GM12878 (cell line): Measurements from ENCODE around the gene FREM3. TPM values are rescaled to one million over a fixed set of nuclear protein-coding genes. Genes with fewer than 3 reads are reported as not detected.

Experiments used
- ATAC-seq: fragments of 200-7000 bp; cut with Tn5 transposase; 3 replicates; pipeline ENCODE4 v1.9.1; 2020; ENCODE audit warnings: mild to moderate bottlenecking, moderate library complexity
- BruUV-seq: library from RNA; stranded (reverse); fragments of 400-500 nt; replicated peaks from 2 replicates; lab custom pipeline; 2021; lab: Mats Ljungman, UMichigan
- CTCF ChIA-PET: fragments of 300-600 bp; sonication (Branson Sonifier 250); formaldehyde crosslinking; extraction: SDS; loops from one replicate; lab custom pipeline; 2021; ENCODE audit warnings: inconsistent platforms; lab: Yijun Ruan, JAX
- POLR2A ChIA-PET: fragments of 350-600 bp; formaldehyde crosslinking; extraction: SDS; loops from one replicate; lab custom pipeline; 2021; ENCODE audit warnings: inconsistent platforms; lab: Charles Lee
- RAD21 ChIA-PET: fragments of 300-600 bp; sonication (Branson Sonifier 250); formaldehyde crosslinking; loops from one replicate; lab custom pipeline; 2023; ENCODE audit warnings: antibody characterized with exemption; ENCODE audit not compliant: unreplicated experiment; lab: Charles Lee
- SMC1A ChIA-PET: fragments of 300-600 bp; sonication (Branson Sonifier 250); formaldehyde crosslinking; loops from one replicate; lab custom pipeline; 2023; ENCODE audit not compliant: unreplicated experiment, uncharacterized antibody; lab: Charles Lee
- DNase-seq: peaks from one replicate; pipeline ENCODE4 v3.0.0-alpha.2; 2011; ENCODE audit warnings: low read depth, low spot score
- FAIRE-seq: peaks from 3 replicates; lab custom pipeline; 2011; peaks lifted over from hg19 to GRCh38; lab: Jason Lieb, UNC
- H2AFZ ChIP-seq: 2 replicates; pipeline ENCODE4 v1.6.0; 2011; ENCODE audit warnings: low read depth, low read length, control low read depth; ENCODE audit not compliant: control insufficient read depth
- H3K27ac ChIP-seq: 2 replicates; pipeline ENCODE4 v1.5.1; 2011; ENCODE audit warnings: control low read depth; ENCODE audit not compliant: control insufficient read depth, insufficient read depth
- H3K27me3 ChIP-seq, 2 experiments: replicated peaks in 1 of 2; 2 replicates each; pipeline versions ENCODE4 v1.6.0 to v1.6.1; 2011; ENCODE audit warnings: low read length in 1 of 2; ENCODE audit not compliant: control insufficient read depth in 2 of 2, insufficient read depth in 2 of 2
- H3K36me3 ChIP-seq, 2 experiments: 2 replicates each; pipeline ENCODE4 v1.5.1; 2011; ENCODE audit warnings: low read length in 1 of 2; ENCODE audit not compliant: control insufficient read depth in 2 of 2, insufficient read depth in 2 of 2
- H3K4me1 ChIP-seq: 2 replicates; pipeline ENCODE4 v1.6.1; 2011; ENCODE audit warnings: mild to moderate bottlenecking, low read length, moderate library complexity, mixed read lengths; ENCODE audit not compliant: control insufficient read depth, insufficient read depth
- H3K4me2 ChIP-seq: 2 replicates; pipeline ENCODE4 v1.6.0; 2011; ENCODE audit warnings: control low read depth; ENCODE audit not compliant: control insufficient read depth, insufficient read depth
- H3K4me3 ChIP-seq: fragments of 200-600 bp; sonication (generic); 2 replicates; pipeline ENCODE4 v1.5.1; 2016
- H3K79me2 ChIP-seq: 2 replicates; pipeline ENCODE4 v1.6.0; 2011; ENCODE audit warnings: low read length; ENCODE audit not compliant: control insufficient read depth, insufficient read depth
- H3K9ac ChIP-seq: 2 replicates; pipeline ENCODE4 v1.8.0; 2011; ENCODE audit warnings: low read length, control low read depth, mixed read lengths; ENCODE audit not compliant: control insufficient read depth, insufficient read depth
- H3K9me3 ChIP-seq: replicated peaks from 3 replicates; pipeline ENCODE4 v1.5.1; 2011; ENCODE audit warnings: mild to moderate bottlenecking, low read length; ENCODE audit not compliant: control insufficient read depth, insufficient read depth
- H4K20me1 ChIP-seq: 2 replicates; pipeline ENCODE4 v1.6.0; 2011; ENCODE audit not compliant: control insufficient read depth, insufficient read depth
- ATF7 ChIP-seq: fragments of 450-650 bp; IDR thresholded peaks from 2 replicates; pipeline ENCODE4 v1.6.1; 2016; ENCODE audit warnings: low read depth, mild to moderate bottlenecking
- BACH1 ChIP-seq: fragments of 450-650 bp; IDR thresholded peaks from 2 replicates; pipeline ENCODE4 v1.6.1; 2017; ENCODE audit warnings: mild to moderate bottlenecking, borderline replicate concordance
- CHD2 ChIP-seq: IDR thresholded peaks from 2 replicates; pipeline ENCODE4 v1.6.1; 2011; ENCODE audit warnings: low read depth, low read length, improper control_type of control experiment, borderline replicate concordance
- FOS ChIP-seq: IDR thresholded peaks from 3 replicates; pipeline ENCODE4 v1.6.1; 2011; ENCODE audit warnings: borderline replicate concordance; ENCODE audit not compliant: insufficient read length; ENCODE audit errors: extremely low read depth
- HDAC6 ChIP-seq: fragments of 200-600 bp; sonication (generic); IDR thresholded peaks from one replicate; pipeline ENCODE4 v1.8.0; 2017; ENCODE audit warnings: antibody characterized with exemption; ENCODE audit not compliant: unreplicated experiment
- NFYB ChIP-seq: IDR thresholded peaks from 2 replicates; pipeline ENCODE4 v1.6.1; 2011; ENCODE audit warnings: low read depth, mild to moderate bottlenecking, low read length, improper control_type of control experiment, moderate library complexity; ENCODE audit not compliant: insufficient read depth
- PAX5 ChIP-seq: IDR thresholded peaks from 2 replicates; pipeline ENCODE4 v1.6.1; 2011; ENCODE audit warnings: low read depth, low read length, borderline replicate concordance
- PAX8 ChIP-seq: fragments of 450-650 bp; IDR thresholded peaks from 2 replicates; pipeline ENCODE4 v1.6.1; 2017; ENCODE audit warnings: mild to moderate bottlenecking, moderate library complexity
- POLR2AphosphoS2 ChIP-seq: IDR thresholded peaks from 2 replicates; pipeline ENCODE4 v1.6.1; 2011; ENCODE audit warnings: low read depth, mild to moderate bottlenecking, low read length, improper control_type of control experiment, moderate library complexity
- RUNX3 ChIP-seq: IDR thresholded peaks from 2 replicates; pipeline ENCODE4 v1.6.1; 2012; ENCODE audit warnings: low read length, inconsistent platforms
- WGBS: methylation state at CpG from one replicate; pipeline ENCODE4 v1.1.6; 2016; ENCODE audit warnings: low lambda C conversion rate; ENCODE audit not compliant: insufficient replicate concordance, insufficient coverage; ENCODE audit errors: missing lambda C conversion rate; 5-methylcytosine and 5-hydroxymethylcytosine counted together
- in situ Hi-C: fragments of 300-500 bp; cut with MboI; formaldehyde crosslinking; loops from 9 replicates; pipeline ENCODE4 v1.14.3; 2018; ENCODE audit warnings: mixed read lengths
- intact Hi-C: fragments of 100-400 bp; cut with micrococcal nuclease; formaldehyde crosslinking; loops from one replicate; pipeline ENCODE4 v1.14.2; 2022; ENCODE audit not compliant: unreplicated experiment
- polyA plus RNA-seq, 11 experiments: library from polyadenylated mRNA; depleted of rRNA in 4 of 11; unstranded in 6 of 11; stranded (reverse) in 5 of 11; fragments of >200 nt; fragmentation: Nextera tagmentation in 4 of 11; fragmentation: Illumina TruSeq in 1 of 11; extraction: Ambion mirVana in 4 of 11; extraction: Trizol in 1 of 11; gene quantifications; 1 replicate in 1 of 11; 2 replicates in 10 of 11; pipeline versions ENCODE4 v1.2.1 to v1.2.3, GENCODE V29; 2011 to 2016; ENCODE audit warnings: inconsistent platforms in 2 of 11, missing spikeins in 2 of 11, low read depth in 1 of 11
- total RNA-seq, 4 experiments: library from RNA; depleted of rRNA in 3 of 4; stranded (reverse); fragments of >200 nt in 3 of 4; fragmentation: Illumina TruSeq in 1 of 4; extraction: Trizol in 1 of 4; gene quantifications; 2 replicates each; pipeline versions ENCODE4 v1.2.1 to v1.2.3, GENCODE V29; 2013 to 2021
- TF ChIP-seq, protein P1 (sequence below): fragments of 450-650 bp; IDR thresholded peaks from 2 replicates; pipeline ENCODE4 v1.6.1; 2017; ENCODE audit warnings: mild to moderate bottlenecking, low read depth, inconsistent platforms; ENCODE audit not compliant: poor library complexity, severe bottlenecking
- TF ChIP-seq, protein P2 (sequence below): fragments of 450-650 bp; formaldehyde crosslinking; IDR thresholded peaks from 2 replicates; pipeline ENCODE4 v1.4.0; 2022; ENCODE audit warnings: mild to moderate bottlenecking, moderate library complexity
- TF ChIP-seq, protein P3 (sequence below): IDR thresholded peaks from 2 replicates; pipeline ENCODE4 v1.6.1; 2012; ENCODE audit warnings: low read depth, low read length, improper control_type of control experiment
- TF ChIP-seq, protein P4 (sequence below): IDR thresholded peaks from 2 replicates; pipeline ENCODE4 v1.6.1; 2011; ENCODE audit warnings: low read depth, low read length, improper control_type of control experiment, borderline replicate concordance

The FREM3 gene
- total and polyA plus RNA-seq, 10 of the 15 experiments (the other 5 are each of a cell fraction or from before 2014, with no cell fraction given), result not detected

DNA sequence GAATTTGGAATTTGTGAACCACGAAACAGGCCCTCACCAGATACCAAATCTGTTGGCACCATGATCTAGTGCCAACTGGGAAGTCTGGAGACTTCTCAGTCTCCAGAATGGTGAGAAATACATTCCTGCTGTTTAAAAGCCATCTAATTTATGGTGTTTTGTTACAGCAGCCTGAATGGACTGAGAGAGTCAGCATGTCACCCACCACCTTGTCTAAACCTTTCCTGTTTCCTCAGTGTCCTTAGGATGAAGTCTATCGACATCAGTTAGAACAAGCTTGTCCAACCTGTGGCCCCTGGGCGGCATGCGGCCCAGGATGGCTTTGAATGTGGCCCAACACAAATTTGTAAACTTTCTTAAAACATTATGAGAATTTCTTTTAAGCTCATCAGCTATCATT is 42.1 kb downstream of the FREM3 start:
- no peaks in the 10 kb centered on the region for H4K20me1 ChIP-seq
- intact Hi-C loops, result no loop called here
- no peaks in the 10 kb centered on the region for H3K36me3 ChIP-seq
- no peaks in the 10 kb centered on the region for H3K4me1 ChIP-seq
- FAIRE-seq (no peak), DNase-seq (no peak), ATAC-seq (no peak)
- no peaks in the 10 kb centered on the region for H3K9me3 ChIP-seq
- ChIA-PET POLR2A (no interaction called here), CTCF (no interaction called here), RAD21 (no interaction called here), SMC1A (no interaction called here)
- 44% methylated on average over 4 of the region's 4 CpGs for WGBS
- H3K27ac ChIP-seq, result no peak overlapping the region
- H3K79me2 ChIP-seq, result no peaks in the 10 kb centered on the region
- H3K4me2 ChIP-seq, result no peak overlapping the region
- H3K27me3 ChIP-seq, result no peaks in the 10 kb centered on the region
- no TSS peak for BruUV-seq
- H3K4me3 ChIP-seq, result no peak overlapping the region
- no peak overlapping the region for H2AFZ ChIP-seq
- in situ Hi-C loops, result no loop called here
- no peak overlapping the region for H3K9ac ChIP-seq
- TF ChIP-seq BACH1 (no peak), FOS (no peak), ATF7 (no peak), CHD2 (no peak), POLR2AphosphoS2 (no peak), PAX8 (no peak), NFYB (no peak), PAX5 (no peak), RUNX3 (no peak), HDAC6 (no peak)
- TF ChIP-seq, protein P1, sequence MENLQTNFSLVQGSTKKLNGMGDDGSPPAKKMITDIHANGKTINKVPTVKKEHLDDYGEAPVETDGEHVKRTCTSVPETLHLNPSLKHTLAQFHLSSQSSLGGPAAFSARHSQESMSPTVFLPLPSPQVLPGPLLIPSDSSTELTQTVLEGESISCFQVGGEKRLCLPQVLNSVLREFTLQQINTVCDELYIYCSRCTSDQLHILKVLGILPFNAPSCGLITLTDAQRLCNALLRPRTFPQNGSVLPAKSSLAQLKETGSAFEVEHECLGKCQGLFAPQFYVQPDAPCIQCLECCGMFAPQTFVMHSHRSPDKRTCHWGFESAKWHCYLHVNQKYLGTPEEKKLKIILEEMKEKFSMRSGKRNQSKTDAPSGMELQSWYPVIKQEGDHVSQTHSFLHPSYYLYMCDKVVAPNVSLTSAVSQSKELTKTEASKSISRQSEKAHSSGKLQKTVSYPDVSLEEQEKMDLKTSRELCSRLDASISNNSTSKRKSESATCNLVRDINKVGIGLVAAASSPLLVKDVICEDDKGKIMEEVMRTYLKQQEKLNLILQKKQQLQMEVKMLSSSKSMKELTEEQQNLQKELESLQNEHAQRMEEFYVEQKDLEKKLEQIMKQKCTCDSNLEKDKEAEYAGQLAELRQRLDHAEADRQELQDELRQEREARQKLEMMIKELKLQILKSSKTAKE, result no peak
- TF ChIP-seq, protein P2, sequence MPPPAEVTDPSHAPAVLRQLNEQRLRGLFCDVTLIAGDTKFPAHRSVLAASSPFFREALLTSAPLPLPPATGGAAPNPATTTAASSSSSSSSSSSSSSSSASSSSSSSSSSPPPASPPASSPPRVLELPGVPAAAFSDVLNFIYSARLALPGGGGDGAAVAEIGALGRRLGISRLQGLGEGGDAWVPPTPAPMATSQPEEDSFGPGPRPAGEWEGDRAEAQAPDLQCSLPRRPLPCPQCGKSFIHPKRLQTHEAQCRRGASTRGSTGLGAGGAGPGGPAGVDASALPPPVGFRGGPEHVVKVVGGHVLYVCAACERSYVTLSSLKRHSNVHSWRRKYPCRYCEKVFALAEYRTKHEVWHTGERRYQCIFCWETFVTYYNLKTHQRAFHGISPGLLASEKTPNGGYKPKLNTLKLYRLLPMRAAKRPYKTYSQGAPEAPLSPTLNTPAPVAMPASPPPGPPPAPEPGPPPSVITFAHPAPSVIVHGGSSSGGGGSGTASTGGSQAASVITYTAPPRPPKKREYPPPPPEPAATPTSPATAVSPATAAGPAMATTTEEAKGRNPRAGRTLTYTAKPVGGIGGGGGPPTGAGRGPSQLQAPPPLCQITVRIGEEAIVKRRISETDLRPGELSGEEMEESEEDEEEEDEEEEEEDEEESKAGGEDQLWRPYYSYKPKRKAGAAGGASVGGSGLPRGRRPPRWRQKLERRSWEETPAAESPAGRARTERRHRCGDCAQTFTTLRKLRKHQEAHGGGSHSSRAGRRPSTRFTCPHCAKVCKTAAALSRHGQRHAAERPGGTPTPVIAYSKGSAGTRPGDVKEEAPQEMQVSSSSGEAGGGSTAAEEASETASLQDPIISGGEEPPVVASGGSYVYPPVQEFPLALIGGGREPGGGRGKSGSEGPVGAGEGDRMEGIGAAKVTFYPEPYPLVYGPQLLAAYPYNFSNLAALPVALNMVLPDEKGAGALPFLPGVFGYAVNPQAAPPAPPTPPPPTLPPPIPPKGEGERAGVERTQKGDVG (CRISPR knock-in tag), result no peak
- TF ChIP-seq, protein P3, sequence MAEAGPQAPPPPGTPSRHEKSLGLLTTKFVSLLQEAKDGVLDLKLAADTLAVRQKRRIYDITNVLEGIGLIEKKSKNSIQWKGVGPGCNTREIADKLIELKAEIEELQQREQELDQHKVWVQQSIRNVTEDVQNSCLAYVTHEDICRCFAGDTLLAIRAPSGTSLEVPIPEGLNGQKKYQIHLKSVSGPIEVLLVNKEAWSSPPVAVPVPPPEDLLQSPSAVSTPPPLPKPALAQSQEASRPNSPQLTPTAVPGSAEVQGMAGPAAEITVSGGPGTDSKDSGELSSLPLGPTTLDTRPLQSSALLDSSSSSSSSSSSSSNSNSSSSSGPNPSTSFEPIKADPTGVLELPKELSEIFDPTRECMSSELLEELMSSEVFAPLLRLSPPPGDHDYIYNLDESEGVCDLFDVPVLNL, result no peak
- TF ChIP-seq, protein P4, sequence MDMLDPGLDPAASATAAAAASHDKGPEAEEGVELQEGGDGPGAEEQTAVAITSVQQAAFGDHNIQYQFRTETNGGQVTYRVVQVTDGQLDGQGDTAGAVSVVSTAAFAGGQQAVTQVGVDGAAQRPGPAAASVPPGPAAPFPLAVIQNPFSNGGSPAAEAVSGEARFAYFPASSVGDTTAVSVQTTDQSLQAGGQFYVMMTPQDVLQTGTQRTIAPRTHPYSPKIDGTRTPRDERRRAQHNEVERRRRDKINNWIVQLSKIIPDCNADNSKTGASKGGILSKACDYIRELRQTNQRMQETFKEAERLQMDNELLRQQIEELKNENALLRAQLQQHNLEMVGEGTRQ, result no peak
